Activated CD8-positive, alpha-beta memory T cell treated with anti-CD3 and anti-CD28 coated beads for 36 hours (primary cell): ENCODE data around the gene CEBPB. TPM values are rescaled to one million over a fixed set of nuclear protein-coding genes. Genes with fewer than 3 reads are reported as not detected.

Experiments used
- CTCF ChIA-PET: fragments of 350-600 bp; sonication (Branson Sonifier 250); formaldehyde crosslinking; loops from one replicate; lab custom pipeline; 2021; ENCODE audit warnings: antibody characterized with exemption; lab: Charles Lee
- POLR2A ChIA-PET: fragments of 350-600 bp; sonication (Branson Sonifier 250); formaldehyde crosslinking; loops from one replicate; lab custom pipeline; 2021; ENCODE audit warnings: antibody characterized with exemption; lab: Charles Lee
- total RNA-seq, 2 experiments: library from RNA; stranded (reverse); gene quantifications; one replicate each; pipeline ENCODE4 v1.2.3, GENCODE V29; 2021

The CEBPB gene
- total RNA-seq, 2 experiments from 2014 or later: 32.5 to 32.6 TPM

DNA sequence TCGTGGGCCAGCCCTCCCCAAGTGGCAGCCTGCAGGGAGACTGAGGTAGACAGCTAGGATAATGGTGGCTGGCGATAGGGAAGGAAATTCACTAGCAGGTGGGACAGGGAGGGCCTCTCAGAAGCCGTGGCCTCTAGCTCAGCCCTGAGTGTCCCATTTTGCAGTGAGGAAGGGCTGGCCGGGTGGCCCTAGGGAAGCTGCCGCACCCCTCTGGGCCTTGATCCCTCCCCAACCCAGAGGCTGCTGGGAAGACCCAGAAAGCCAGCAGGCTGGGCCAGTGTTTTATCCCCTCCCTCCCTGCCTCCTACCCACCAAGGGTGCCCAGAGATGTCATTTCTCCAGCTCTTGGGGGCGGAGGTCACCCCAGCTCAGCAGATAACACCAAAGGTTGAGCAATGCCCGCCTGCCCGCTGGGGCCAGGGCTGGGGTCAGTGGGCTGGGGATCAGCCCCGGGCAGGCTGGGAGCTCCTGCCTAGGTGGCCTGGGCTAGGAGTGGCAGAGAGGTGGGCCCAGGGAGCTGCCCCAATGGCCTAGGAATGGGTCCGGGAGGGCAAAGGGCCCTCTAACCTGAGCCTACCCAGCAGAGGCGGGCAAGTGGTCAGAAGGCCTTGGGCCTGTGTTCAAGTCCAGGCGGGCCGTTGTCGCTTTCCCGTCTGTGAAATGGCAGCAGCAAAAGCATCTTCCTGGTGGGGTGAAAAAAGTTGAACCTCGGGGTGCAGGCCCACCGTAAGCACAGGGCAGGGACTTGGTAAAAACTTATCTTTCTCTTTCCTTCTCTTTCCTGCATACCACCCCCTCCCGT, 1.6 kb upstream of the CEBPB start:
- ChIA-PET POLR2A (no interaction called here), CTCF (interaction anchor here (1.0 to 9.0 kb wide), 10 partner anchors 10 to 390 kb away, joined by 3 to 73 read pairs (median 5); no protein-coding TSS in a partner anchor)

DNA sequence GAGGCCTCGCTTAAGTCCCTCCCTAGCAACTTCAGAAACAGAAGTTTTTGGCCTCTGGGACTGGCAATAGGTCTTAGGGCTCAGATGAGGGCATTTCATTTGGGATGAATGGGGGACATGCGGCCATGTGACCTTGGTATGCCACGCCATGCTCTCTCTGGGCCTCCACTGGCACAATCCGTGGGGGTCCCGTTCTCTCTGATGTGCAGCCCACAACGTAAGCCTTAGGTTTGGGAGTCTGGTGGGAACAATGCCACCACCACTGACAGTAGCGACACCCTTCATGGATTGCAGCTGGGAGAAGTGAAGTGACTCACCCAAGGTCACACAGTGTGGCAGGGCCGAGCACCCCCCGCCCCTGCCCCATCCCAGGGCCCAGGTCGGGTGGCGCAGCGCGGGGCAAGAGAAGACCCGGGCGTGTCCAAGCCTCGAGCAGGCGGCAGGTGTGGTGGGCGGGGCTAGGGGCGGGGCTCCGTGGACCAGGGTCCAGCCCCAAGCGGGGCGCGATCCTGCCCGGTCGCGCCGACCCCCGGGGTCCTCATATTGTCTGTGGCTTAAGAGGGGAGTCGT, 864 bp upstream of the CEBPB start:
- ChIA-PET POLR2A (no interaction called here), CTCF (interaction anchor here (0.7 to 9.0 kb wide), 9 partner anchors 11 to 390 kb away, joined by 3 to 73 read pairs (median 6); no protein-coding TSS in a partner anchor)

DNA sequence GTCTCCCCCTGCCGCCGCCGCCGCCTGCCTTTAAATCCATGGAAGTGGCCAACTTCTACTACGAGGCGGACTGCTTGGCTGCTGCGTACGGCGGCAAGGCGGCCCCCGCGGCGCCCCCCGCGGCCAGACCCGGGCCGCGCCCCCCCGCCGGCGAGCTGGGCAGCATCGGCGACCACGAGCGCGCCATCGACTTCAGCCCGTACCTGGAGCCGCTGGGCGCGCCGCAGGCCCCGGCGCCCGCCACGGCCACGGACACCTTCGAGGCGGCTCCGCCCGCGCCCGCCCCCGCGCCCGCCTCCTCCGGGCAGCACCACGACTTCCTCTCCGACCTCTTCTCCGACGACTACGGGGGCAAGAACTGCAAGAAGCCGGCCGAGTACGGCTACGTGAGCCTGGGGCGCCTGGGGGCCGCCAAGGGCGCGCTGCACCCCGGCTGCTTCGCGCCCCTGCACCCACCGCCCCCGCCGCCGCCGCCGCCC, 474 bp downstream of the CEBPB start:
- POLR2A ChIA-PET: interaction anchor here (0.6 to 2.0 kb wide), 9 partner anchors 94 to 379 kb away, joined by 3 to 9 read pairs (median 3); no protein-coding TSS in a partner anchor

DNA sequence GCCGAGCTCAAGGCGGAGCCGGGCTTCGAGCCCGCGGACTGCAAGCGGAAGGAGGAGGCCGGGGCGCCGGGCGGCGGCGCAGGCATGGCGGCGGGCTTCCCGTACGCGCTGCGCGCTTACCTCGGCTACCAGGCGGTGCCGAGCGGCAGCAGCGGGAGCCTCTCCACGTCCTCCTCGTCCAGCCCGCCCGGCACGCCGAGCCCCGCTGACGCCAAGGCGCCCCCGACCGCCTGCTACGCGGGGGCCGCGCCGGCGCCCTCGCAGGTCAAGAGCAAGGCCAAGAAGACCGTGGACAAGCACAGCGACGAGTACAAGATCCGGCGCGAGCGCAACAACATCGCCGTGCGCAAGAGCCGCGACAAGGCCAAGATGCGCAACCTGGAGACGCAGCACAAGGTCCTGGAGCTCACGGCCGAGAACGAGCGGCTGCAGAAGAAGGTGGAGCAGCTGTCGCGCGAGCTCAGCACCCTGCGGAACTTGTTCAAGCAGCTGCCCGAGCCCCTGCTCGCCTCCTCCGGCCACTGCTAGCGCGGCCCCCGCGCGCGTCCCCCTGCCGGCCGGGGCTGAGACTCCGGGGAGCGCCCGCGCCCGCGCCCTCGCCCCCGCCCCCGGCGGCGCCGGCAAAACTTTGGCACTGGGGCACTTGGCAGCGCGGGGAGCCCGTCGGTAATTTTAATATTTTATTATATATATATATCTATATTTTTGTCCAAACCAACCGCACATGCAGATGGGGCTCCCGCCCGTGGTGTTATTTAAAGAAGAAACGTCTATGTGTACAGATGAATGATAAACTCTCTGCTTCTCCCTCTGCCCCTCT, 1.1 kb downstream of the CEBPB start:
- ChIA-PET CTCF (interaction anchor here (0.9 to 9.0 kb wide), 6 partner anchors 10 to 272 kb away, joined by 3 to 73 read pairs (median 4); no protein-coding TSS in a partner anchor), POLR2A (interaction anchor here (0.6 to 2.0 kb wide), 10 partner anchors 93 to 378 kb away, joined by 3 to 9 read pairs (median 3); no protein-coding TSS in a partner anchor)

More for the DNA sequence above, 474 bp downstream of the CEBPB start:
- CTCF ChIA-PET: interaction anchor here (0.9 to 9.0 kb wide), 7 partner anchors 9 to 272 kb away, joined by 3 to 73 read pairs (median 4); no protein-coding TSS in a partner anchor

DNA sequence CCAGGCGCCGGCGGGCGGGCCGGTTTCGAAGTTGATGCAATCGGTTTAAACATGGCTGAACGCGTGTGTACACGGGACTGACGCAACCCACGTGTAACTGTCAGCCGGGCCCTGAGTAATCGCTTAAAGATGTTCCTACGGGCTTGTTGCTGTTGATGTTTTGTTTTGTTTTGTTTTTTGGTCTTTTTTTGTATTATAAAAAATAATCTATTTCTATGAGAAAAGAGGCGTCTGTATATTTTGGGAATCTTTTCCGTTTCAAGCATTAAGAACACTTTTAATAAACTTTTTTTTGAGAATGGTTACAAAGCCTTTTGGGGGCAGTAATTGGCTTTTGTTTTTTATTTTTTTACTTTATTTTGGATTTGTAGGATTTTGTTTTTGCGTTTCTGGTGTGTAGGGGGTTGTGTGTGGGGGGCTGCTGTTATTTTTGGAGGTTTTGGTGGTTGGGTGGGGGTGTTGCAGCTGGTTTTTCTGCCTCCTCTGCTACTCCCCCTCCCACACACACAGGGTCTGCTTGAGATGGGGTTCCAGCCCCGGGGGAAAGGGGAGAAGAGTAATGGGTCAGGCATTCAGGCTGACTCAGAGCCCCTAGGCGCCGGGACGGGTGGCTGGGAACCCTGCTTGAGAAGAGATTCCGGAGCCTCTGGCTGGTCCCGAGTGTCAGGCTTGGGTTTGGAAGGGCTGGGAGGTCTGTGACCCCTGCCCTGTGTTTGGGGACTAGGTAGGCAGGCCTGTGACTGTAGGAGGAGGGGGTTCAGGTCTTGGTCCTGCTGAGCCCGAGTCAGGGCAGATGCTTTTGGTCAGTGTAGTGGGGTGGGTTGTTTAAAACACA, 2.0 kb downstream of the CEBPB start:
- ChIA-PET CTCF (interaction anchor here (0.9 to 9.0 kb wide), 3 partner anchors 9 to 271 kb away, joined by 3 to 73 read pairs (median 4); no protein-coding TSS in a partner anchor), POLR2A (interaction anchor here (0.7 to 2.0 kb wide), 3 partner anchors 146 to 271 kb away, joined by 3 to 9 read pairs (median 3); no protein-coding TSS in a partner anchor)

DNA sequence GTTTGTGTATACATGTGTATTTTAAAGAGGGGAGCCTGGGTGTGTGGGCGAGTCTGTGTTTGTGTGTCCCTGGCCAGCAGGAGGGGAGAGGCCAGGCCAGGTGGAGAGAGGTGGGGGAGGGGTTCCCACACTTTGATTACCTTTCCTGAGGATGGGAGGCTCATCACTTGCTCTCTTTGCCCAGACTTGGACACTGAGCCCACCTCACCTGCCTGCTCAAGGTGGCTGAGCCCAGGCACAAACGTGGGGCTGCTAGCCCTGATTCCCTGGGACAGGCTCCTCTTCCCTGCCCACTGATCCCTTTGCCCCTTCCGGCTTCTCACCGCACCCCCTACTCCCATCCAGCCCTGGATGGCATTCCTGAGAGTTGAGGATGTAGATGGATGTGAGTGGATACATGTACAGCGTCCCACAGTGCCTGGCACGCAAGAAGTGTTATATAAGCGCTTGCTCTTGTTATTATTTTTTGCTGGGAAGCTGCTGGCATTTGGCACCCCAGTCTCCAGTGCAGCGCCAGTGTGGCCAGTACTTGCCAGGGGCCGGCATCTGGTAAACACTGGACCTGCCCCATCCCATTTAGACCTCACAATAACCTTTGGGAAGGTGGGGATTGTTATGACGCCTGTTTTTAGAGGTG, 2.7 kb downstream of the CEBPB start:
- POLR2A ChIA-PET: no interaction called here
- CTCF ChIA-PET: interaction anchor here (0.8 to 1.1 kb wide), 2 partner anchors 87 to 267 kb away, joined by 3 to 4 read pairs; no protein-coding TSS in a partner anchor

DNA sequence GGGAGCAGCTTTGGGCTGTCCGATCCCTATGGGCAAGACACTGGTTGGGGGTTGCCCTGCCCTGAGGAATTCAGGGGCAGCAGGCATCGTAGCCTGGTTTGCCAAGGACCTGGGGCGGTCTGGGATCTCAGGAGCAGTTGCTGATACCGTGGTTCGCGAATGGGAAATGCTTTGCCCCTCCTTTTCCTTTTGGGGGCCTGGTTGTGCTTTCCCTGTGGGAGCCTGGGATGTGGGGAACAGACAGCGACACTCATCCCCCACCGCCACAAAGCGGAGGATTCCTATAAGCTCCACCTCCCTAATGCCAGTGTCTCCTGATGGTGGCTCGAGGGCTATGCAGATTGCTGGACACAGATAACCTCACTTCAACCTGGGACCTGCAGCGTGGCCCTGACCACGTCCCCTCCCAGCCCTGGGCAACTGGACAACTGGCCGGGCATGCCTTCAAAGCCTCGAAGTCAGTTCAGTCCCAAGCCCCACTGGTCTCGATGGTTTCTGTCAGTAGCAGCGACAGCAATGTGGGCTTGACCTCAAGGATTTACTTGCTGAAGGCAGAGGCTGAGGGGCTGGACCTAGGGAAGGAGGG, 3.3 kb downstream of the CEBPB start:
- POLR2A ChIA-PET: no interaction called here
- CTCF ChIA-PET: interaction anchor here (0.6 to 1.1 kb wide), 3 partner anchors 86 to 266 kb away, joined by 3 to 4 read pairs (median 3); no protein-coding TSS in a partner anchor

DNA sequence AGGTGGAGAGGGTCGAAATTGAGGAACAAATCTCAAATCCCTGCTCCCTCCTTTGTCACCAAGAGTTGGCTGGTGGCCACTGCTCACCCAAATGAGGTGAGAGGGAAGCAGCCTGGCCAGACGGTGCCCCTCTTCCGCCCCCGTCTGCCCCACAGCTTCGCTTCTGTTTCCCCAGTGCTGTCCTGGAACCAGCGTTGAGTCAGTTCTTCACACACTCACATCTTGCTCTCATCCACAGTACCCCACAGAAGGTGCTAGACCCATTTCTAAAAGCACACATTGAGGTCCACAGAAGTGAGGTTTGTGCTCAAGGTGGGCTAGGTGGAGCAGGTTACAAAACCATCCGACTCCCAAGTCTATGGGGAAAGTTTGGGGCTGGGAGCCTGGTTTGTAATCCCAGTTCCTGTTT, 3.8 kb downstream of the CEBPB start:
- ChIA-PET CTCF (interaction anchor here (0.6 to 1.1 kb wide), 2 partner anchors 264 to 266 kb away, joined by 3 to 4 read pairs; no protein-coding TSS in a partner anchor), POLR2A (interaction anchor here (0.6 kb wide), 1 partner anchor 145 kb away, joined by 3 read pairs; no protein-coding TSS in a partner anchor)

DNA sequence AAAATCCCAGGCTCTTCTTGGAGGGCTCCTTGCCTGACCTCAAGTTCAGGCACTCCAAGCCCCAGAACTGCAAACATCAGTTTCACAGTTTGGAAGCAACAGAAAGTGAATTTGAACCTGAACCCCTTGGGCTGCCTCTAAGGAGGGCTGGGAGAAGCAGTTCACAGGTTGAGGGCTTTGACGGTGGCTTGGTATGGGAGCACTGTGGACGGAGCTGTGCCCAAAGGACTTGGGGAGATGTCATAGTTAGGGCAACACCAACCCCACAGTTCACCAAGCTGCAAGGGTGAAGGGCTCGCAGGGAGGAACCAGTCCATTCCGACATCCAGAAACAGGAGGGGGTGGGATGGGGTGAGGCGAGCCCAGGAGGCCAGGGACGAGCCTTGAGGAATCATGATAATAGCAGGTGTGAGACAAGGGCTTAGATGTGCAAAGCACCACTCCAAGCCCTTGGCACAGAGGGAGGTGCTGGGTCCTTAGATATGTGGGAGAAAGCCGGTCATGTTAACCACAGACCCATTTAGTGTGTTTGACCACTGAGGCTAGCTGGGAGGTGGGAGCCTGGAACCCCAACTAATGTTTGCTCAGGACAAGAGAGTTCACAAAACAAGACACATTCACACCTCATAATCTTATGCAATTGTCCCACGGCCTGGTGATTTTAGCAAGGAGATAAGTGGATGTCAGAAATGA, 4.3 kb downstream of the CEBPB start:
- CTCF ChIA-PET: no interaction called here
- POLR2A ChIA-PET: interaction anchor here (0.6 kb wide), 1 partner anchor 145 kb away, joined by 3 read pairs; no protein-coding TSS in a partner anchor

DNA sequence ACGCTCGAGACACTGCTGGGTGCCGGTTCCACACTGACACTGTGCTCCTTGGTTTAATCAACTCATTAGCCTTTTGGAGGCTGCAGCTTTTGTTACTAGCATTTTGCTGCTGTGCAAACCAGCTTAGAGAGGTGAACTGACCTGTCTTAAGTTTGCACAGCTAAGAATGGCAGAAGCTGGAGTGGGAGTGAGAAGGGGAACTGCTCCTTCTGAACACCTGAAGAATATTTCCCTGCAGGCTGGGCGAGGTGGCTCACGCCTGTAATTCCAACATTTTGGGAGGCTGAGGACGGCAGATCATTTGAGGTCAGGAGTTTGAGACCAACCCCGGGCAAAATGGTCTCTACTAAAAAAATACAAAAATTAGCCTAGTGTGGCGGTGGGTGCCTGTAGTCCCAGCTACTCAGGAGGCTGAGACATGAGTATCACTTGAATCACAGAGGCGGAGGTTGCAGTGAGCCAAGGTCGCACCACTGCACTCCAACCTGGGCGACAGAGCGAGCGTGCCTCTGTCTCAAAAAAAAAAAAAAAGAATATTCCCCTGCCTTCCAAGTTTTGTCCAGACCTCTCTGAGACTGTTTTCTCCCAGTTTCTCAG, 5.0 kb downstream of the CEBPB start:
- POLR2A ChIA-PET: no interaction called here
- CTCF ChIA-PET: no interaction called here

DNA sequence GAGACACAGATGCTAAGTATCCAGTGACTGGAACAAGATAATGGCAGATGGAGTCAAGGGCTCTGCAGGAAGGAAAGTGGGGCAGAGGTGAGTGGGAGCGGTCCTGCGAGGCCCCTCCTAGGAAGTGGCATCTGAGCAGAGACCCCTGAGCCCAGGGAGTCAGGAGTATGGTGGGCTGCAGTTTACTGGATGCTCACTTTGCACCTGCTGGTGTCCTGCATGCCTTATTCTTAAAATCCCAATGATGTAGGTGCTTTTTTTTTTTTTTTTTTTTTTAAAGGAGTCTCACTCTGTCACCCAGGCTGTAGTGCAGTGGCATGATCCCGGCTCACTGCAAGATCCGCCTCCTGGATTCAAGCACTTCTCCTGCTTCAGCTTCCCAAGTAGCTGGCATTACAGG, 5.6 kb downstream of the CEBPB start:
- POLR2A ChIA-PET: no interaction called here

DNA sequence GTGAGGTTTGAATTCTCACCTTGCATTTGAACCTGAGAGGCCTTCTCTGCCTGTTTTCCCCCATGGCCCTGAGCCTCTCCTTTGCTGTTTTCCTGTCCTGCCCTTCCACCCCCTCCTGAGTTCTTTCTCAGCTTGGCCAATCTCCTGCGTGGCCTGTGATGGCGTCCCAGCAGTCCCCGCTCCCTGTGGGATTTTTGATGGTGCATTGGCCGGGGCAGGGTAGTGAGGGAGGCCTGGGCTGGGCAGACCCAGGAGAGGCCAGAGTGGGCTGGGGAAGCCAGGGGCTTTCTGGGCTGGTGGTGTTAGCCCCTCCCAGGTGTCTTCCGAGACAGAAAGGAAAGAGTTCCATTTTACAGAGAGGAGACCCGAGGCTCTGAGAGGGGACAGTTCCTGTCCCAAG, 6.3 kb downstream of the CEBPB start:
- CTCF ChIA-PET: interaction anchor here (0.6 to 1.2 kb wide), 2 partner anchors 11 to 195 kb away, joined by 3 read pairs; no protein-coding TSS in a partner anchor
- POLR2A ChIA-PET: no interaction called here

More for the DNA sequence above, 5.6 kb downstream of the CEBPB start:
- CTCF ChIA-PET: interaction anchor here (1.2 kb wide), 1 partner anchor 12 kb away, joined by 3 read pairs; no protein-coding TSS in a partner anchor

DNA sequence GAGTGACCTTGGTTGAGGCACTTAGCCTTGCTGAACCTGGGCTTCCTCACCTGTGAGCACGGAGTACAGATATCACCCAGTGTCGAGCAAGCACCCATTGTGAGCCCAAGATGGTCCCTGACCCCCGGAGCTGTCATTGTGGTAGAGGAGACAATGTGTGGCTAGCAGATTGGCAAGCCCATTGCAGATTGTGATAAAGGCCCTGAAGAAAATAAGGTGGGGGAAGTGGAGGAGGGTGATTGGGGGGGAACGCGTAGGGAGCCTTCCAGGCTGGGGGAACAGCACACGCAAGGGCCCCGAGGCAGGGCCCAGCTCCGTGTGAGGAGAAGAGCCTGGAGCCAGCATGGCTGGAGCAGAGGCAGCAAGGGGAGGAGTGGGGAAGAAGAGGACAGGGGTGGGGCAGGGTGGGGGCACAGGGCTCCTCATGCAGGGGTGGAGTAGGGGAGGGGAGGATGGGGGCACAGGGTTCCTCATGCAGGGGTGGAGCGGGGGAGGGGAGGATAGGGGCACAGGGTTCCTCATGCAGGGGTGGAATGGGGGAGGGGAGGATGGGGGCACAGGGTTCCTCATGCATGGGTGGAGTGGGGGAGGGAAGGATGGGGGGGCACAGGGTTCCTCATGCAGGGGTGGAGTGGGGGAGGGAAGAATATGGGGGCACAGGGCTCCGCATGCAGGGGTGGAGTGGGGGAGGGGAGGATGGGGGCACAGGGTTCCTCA, 7.0 kb downstream of the CEBPB start:
- CTCF ChIA-PET: interaction anchor here (0.6 to 1.2 kb wide), 2 partner anchors 10 to 195 kb away, joined by 3 read pairs; no protein-coding TSS in a partner anchor

DNA sequence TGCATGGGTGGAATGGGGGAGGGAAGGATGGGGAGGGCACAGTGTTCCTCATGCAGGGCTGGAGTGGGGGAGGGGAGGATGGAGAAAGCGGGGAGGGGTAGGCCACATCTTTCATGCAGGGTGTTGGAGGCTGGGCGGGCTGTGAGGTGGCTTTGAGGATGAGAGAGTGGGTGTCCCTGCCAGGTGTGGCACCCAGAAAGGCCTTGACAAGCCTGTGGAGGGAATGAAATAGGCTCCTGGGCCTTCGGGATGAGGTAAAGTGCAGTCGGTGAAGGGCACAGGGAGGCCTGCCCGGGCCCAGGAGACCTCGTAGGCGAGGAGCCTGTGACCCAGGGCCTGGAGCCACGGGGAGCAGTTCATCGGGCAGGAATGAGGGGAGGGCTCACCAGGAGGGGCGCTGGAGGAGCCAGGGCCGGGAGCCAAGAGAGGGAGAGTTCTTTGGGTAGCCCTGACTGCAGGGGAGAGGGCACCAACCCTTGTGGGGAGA, 7.6 kb downstream of the CEBPB start:
- CTCF ChIA-PET: no interaction called here
- POLR2A ChIA-PET: no interaction called here

More for the DNA sequence above, 7.0 kb downstream of the CEBPB start:
- POLR2A ChIA-PET: no interaction called here

DNA sequence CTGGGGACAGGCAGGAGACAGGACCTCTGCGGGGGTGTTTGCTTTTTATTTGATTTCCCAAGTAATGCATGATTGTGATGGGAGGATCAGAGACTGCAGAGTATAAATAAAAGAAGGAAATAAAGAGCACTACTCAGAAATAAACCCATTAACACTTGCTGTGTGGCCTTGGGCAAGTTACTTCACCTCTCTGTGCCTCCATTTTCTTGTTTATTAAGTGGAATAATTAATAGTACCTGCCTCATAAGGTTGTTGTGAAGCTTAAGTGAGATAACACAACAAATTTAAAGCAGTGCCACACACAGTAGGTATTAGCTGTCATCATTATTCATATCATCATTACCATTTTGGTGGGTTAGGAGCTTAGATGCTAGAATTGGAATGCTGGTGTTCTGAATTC, 8.1 kb downstream of the CEBPB start:
- ChIA-PET CTCF (interaction anchor here (2.7 kb wide), 1 partner anchor 264 kb away, joined by 5 read pairs; no protein-coding TSS in a partner anchor), POLR2A (no interaction called here)
